ENCODE results near the gene RPL37A.

Gene RPL37A

GRCh38 chr2:216522892-216523502 is 24.4 kb downstream of the RPL37A start:
- TF ChIP-seq ISL1 (CRISPR knock-in tag; IDR thresholded peaks at IDR 0.05) (no peak), PPARA (CRISPR knock-in tag; IDR thresholded peaks at IDR 0.05; ENCODE audit: borderline replicate concordance) (no peak), TOX (CRISPR knock-in tag; IDR thresholded peaks at IDR 0.05; ENCODE audit: borderline replicate concordance) (no peak), ZNF8 (CRISPR knock-in tag; IDR thresholded peaks at IDR 0.05) (no peak), CSRNP3 (CRISPR knock-in tag; IDR thresholded peaks at IDR 0.05) (no peak), POU6F1 (CRISPR knock-in tag; IDR thresholded peaks at IDR 0.05; ENCODE audit: borderline replicate concordance, low read depth) (no peak), ZNF70 (CRISPR knock-in tag; IDR thresholded peaks at IDR 0.05) (no peak), ZFP30 (CRISPR knock-in tag; IDR thresholded peaks at IDR 0.05) (no peak), ARNTL (CRISPR knock-in tag; IDR thresholded peaks at IDR 0.05; ENCODE audit: borderline replicate concordance, low read depth) (no peak), ESRRG (CRISPR knock-in tag; IDR thresholded peaks at IDR 0.05) (no peak), OSR1 (CRISPR knock-in tag; IDR thresholded peaks at IDR 0.05) (no peak)

GRCh38 chr2:216525972-216526371 is 27.3 kb downstream of the RPL37A start:
- ATAC-seq = no peak; the same call in 2 of the 3 replicates
- no peak for TF ChIP-seq ZNF70 (CRISPR knock-in tag; IDR thresholded peaks at IDR 0.05)

More at GRCh38 chr2:216522892-216523502, 24.4 kb downstream of the RPL37A start:
- no peak for ATAC-seq

GRCh38 chr2:216526939-216527338 is 28.3 kb downstream of the RPL37A start:
- no peak for ATAC-seq
- TF ChIP-seq BACH2 (CRISPR knock-in tag; IDR thresholded peaks at IDR 0.05; ENCODE audit: borderline replicate concordance) (no peak), POU6F1 (CRISPR knock-in tag; IDR thresholded peaks at IDR 0.05; ENCODE audit: borderline replicate concordance, low read depth) (no peak), ZFP3 (CRISPR knock-in tag; IDR thresholded peaks at IDR 0.05) (no peak), OSR1 (CRISPR knock-in tag; IDR thresholded peaks at IDR 0.05) (no peak), TSHZ2 (CRISPR knock-in tag; IDR thresholded peaks at IDR 0.05) (no peak), ZNF70 (CRISPR knock-in tag; IDR thresholded peaks at IDR 0.05) (no peak), CSDC2 (CRISPR knock-in tag; IDR thresholded peaks at IDR 0.05) (no peak), CSRNP3 (CRISPR knock-in tag; IDR thresholded peaks at IDR 0.05) (no peak), PATZ1 (CRISPR knock-in tag; IDR thresholded peaks at IDR 0.05; ENCODE audit: borderline replicate concordance) (no peak), ARNTL (CRISPR knock-in tag; IDR thresholded peaks at IDR 0.05; ENCODE audit: borderline replicate concordance, low read depth) (no peak), ZC3H10 (CRISPR knock-in tag; IDR thresholded peaks at IDR 0.05) (no peak), ZNF8 (CRISPR knock-in tag; IDR thresholded peaks at IDR 0.05) (no peak), ESRRG (CRISPR knock-in tag; IDR thresholded peaks at IDR 0.05) (no peak)
